ENCODE data around the gene CES3. TPM values are rescaled to one million over a fixed set of nuclear protein-coding genes. Genes with fewer than 3 reads are reported as not detected.
A peak's percentile ranks its signal among the peaks of the same experiment; 100 is the strongest.

CES3 gene
- total and polyA plus RNA-seq, 5 donors = 0.48 to 1.3 (median 0.89) TPM

DNA sequence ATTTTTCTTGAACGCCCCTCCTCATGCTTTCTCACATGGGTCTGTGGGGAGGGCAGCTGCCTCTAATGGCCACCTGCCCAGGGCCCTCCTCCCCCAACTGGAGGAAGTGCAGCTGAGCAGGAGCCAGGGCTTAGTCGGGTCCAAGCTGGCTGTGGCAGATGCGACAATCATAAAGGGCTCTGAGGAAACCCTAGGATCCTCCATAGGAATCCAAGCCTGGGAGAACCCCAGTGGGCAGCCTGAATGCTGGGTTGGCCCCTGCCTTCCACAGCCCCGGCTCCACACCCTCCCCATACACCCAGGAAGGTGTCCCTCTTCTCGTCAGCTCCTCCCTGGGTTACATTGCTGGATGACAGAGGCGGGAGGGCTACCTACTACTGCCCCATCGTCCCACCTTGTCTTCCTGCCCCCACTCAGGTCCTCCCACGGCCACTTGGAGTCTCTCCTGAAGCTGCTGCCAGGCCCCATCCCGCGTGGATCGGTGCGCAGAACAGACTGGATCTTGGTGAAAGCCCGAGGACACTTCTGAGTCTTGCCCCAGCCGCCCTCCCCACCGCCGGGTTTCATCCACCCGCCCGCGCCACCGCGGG is 52.3 kb downstream of the CES3 start:
- H3K27me3 ChIP-seq (ENCODE audit: control insufficient read depth, insufficient read depth) = no peaks in the 10 kb centered on the region
- peak in 2 of 3 donors; percentile 75 to 78 for DNase-seq

DNA sequence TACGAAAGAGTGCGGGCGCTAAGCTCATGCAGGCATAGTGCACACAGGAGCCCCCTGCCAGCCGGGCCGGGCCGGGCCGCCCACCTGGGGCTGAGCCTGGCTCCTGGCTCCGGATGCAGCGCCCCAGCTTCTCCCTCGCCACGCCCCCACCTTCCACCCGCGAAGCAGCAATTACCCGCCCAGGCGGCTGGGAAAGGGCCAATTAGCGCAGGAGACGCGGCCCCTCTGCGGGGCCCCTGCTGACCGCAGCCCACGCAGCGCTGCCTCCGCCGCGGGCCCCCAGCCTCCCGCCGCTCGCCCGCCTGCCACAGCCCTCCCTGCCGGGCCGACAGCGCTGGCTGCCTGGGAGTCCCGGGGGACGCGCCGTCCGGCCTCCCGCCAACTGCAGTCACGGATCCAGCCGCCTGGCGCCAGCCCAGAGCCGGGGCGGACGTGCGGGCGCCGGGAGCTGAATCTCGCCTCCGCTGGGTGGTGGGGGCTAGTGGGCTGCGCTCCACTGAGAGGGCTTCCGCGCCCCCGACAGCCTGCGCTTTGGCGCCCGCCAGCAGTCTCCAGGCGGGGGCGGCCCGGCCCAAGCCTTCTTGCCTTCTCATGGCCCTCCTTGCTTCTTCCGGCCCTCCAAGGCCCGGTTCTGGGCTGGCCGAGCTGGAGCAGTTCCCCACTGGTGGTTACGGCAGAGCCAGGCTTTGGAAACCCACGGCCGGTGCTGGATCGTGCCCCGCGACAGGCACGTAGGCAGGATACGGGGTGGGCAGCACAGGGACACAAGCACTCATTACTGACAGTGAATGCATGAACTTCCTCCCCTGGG is 53.0 kb downstream of the CES3 start:
- intact Hi-C loops (cut with DNase I) = no loop called here
- peak; percentile 84 to 97 (median 96) for DNase-seq

More for the DNA sequence above, 52.3 kb downstream of the CES3 start:
- peak in 1 of 2 donors; percentile 14 for ATAC-seq
- Histone ChIP-seq H3K4me1 (ENCODE audit: control insufficient read depth, insufficient read depth, low read length) (peaks cover 5% of the 10 kb centered on the region), H3K4me3 (ENCODE audit: low read length) (peak overlapping the region; percentile 36), H3K27ac (ENCODE audit: low read length) (no peak overlapping the region), H3K9me3 (ENCODE audit: control insufficient read depth, low read length) (no peaks in the 10 kb centered on the region)
- intact Hi-C loops (cut with DNase I) = no loop called here
- 9% methylated on average over 21 of the region's 21 CpGs for WGBS

DNA sequence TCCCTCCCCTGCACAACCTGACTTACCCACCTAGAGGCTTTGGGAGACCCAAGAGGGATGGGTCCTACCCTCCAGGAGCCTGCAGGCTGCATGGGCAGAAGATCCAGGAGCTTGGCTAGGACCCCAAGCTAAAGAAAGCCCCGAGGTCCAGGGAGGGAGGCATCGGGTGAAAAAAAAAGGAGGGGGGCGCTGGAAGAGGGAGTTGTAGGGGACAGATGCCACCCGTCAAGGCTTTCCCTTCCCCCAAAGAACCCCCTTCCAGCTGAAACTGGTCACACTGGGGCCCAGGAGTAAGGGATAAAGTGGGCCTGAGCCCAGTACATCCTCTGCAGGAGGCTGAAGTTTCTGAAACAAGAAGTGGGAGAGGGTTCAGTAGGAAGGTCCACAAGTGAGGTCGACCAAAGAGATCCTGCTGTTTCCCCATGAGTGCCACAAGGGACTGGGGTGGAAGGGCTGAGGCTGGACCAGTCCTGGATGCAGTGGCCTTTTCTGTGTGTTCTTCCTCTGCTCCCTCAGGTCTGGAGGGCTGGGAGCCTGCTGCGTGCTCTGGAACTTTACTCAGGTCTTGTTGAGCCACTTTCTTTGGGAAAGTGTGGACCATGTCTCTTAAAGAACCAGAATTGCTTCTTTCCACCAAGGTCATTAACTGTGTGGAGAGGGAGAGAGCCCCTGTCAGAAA is 53.7 kb downstream of the CES3 start:
- peaks cover 5% of the 10 kb centered on the region for H3K4me1 ChIP-seq (ENCODE audit: control insufficient read depth, insufficient read depth, low read length)
- peak overlapping the region; percentile 36 for H3K4me3 ChIP-seq (ENCODE audit: low read length)
- no peak for ATAC-seq
- H3K27me3 ChIP-seq (ENCODE audit: control insufficient read depth, insufficient read depth) = no peaks in the 10 kb centered on the region
- WGBS = 50% methylated on average over 6 of the region's 6 CpGs
- H3K9me3 ChIP-seq (ENCODE audit: control insufficient read depth, low read length) = no peaks in the 10 kb centered on the region
- H3K27ac ChIP-seq (ENCODE audit: low read length) = peak overlapping the region; percentile 59
- intact Hi-C loops (cut with DNase I) = no loop called here
- DNase-seq = no peak

More for the DNA sequence above, 53.0 kb downstream of the CES3 start:
- ATAC-seq = peak; percentile 89 to 93
- WGBS = under 1% methylated on average over 70 of the region's 70 CpGs
- no peaks in the 10 kb centered on the region for H3K9me3 ChIP-seq (ENCODE audit: control insufficient read depth, low read length)
- H3K27me3 ChIP-seq (ENCODE audit: control insufficient read depth, insufficient read depth) = no peaks in the 10 kb centered on the region
- peaks cover 5% of the 10 kb centered on the region for H3K4me1 ChIP-seq (ENCODE audit: control insufficient read depth, insufficient read depth, low read length)
- H3K4me3 ChIP-seq (ENCODE audit: low read length) = peak overlapping the region; percentile 36
- H3K27ac ChIP-seq (ENCODE audit: low read length) = peak overlapping the region; percentile 59

DNA sequence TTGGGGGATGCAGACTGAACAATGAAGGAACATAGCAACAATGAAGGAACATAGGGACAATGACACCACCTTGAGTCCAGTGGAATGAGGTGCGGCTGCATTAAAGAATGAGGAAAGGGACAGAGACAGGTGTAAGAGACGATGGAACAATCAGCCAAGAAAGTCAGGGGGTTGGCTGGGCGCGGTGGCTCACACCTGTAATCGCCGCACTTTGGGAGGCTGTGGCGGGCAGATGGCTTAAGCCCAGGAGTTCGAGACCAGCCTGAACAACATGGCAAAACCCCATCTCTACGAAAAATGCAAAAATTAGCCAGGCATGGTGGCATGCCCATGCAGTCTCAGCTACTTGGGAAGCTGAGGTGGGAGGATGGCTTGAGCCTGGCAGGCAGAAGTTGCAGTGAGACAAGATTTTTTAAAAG is 54.3 kb downstream of the CES3 start:
- H3K27me3 ChIP-seq (ENCODE audit: control insufficient read depth, insufficient read depth) = no peaks in the 10 kb centered on the region
- 96% methylated on average over 9 of the region's 9 CpGs for WGBS
- peaks cover 5% of the 10 kb centered on the region for H3K4me1 ChIP-seq (ENCODE audit: control insufficient read depth, insufficient read depth, low read length)
- ATAC-seq (no peak), DNase-seq (no peak)
- H3K27ac ChIP-seq (ENCODE audit: low read length) = no peak overlapping the region
- no peaks in the 10 kb centered on the region for H3K9me3 ChIP-seq (ENCODE audit: control insufficient read depth, low read length)
- no peak overlapping the region for H3K4me3 ChIP-seq (ENCODE audit: low read length)
- intact Hi-C loops (cut with DNase I) = no loop called here

DNA sequence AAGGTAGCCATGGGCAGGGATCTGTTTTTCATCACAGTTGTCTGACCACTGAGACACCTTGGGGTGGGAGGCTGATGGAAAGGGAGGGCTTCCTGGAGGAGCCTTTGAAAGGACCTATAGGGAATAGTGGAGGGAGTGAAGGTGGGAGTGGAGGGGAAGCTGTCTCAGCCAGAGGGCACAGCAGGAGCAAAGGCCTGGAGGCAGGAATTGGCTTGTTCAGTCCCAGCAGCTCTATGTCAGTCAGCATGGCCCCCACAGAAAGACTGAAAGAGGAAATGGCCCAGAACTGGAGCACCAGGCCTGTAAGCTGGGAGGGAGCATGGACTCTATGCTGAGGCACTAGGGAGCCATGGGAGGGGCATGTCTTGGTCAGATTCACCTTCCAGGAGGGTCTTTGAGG is 55.1 kb downstream of the CES3 start:
- intact Hi-C loops (cut with DNase I) = no loop called here
- Histone ChIP-seq H3K4me3 (ENCODE audit: low read length) (no peak overlapping the region), H3K27me3 (ENCODE audit: control insufficient read depth, insufficient read depth) (no peaks in the 10 kb centered on the region), H3K27ac (ENCODE audit: low read length) (no peak overlapping the region), H3K9me3 (ENCODE audit: control insufficient read depth, low read length) (no peaks in the 10 kb centered on the region), H3K4me1 (ENCODE audit: control insufficient read depth, insufficient read depth, low read length) (peaks cover 5% of the 10 kb centered on the region)
- DNase-seq (no peak), ATAC-seq (no peak)

DNA sequence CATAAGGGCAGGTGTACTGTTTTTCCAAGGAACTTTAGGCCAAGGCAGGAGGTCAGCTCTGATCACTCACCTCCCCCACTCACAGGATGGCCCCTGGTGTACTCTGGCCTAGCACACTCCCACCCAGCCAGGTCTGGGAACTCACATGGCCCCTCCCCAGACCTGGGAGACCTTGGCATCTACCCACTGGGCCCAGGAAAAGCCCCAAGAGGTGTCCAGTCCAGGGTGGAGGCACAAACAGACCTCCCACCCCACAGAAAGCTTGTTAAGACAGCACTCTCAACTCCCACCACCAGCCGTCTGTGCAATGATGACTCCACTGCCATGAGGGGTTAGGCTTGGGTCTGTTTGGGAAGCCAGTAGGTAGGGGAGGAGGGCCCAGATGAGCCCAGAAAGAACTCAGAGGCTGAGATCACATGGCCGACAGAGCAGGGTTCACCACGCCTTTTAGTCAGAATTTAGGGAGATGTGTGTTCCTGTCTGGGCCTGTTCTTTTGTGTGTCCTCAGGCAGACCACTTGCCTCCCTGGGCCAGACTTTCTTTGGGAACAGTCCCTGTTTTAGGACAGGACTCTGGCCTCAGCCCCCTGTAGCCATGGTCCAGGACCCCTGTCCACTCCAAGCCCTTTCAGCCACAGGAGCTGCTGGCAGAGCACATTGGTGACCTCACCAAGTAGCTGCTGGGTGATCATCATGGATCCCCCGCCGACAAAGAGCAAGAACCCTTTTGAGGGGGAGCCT is 55.8 kb downstream of the CES3 start:
- no peak overlapping the region for H3K4me3 ChIP-seq (ENCODE audit: low read length)
- WGBS = 75% methylated on average over 5 of the region's 5 CpGs
- H3K4me1 ChIP-seq (ENCODE audit: control insufficient read depth, insufficient read depth, low read length) = peaks cover 5% of the 10 kb centered on the region
- no peak overlapping the region for H3K27ac ChIP-seq (ENCODE audit: low read length)
- intact Hi-C loops (cut with DNase I) = no loop called here
- DNase-seq = no peak
- no peak for ATAC-seq
- H3K27me3 ChIP-seq (ENCODE audit: control insufficient read depth, insufficient read depth) = no peaks in the 10 kb centered on the region
- H3K9me3 ChIP-seq (ENCODE audit: control insufficient read depth, low read length) = no peaks in the 10 kb centered on the region

DNA sequence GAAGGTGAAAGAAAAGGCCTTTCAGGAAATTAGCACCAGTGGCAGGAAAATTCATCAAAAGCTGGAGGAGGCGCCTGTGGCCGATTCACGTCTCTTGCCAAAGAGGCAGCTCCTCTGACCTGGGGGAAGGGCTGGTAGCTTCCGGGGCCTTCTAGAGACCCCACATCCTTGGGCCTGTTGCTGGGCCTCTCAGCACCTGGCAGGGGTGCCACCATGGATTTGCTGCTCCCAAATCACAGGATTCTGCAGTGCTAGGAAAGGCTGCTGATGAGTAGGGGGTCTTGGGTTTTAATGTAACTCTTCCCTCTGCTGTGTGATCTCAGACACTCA is 56.3 kb downstream of the CES3 start:
- no peaks in the 10 kb centered on the region for H3K9me3 ChIP-seq (ENCODE audit: control insufficient read depth, low read length)
- no peak overlapping the region for H3K4me3 ChIP-seq (ENCODE audit: low read length)
- no peaks in the 10 kb centered on the region for H3K27me3 ChIP-seq (ENCODE audit: control insufficient read depth, insufficient read depth)
- no peak overlapping the region for H3K27ac ChIP-seq (ENCODE audit: low read length)
- ATAC-seq (no peak), DNase-seq (peak in 1 of 3 donors; percentile 6)
- peaks cover 5% of the 10 kb centered on the region for H3K4me1 ChIP-seq (ENCODE audit: control insufficient read depth, insufficient read depth, low read length)
- intact Hi-C loops (cut with DNase I) = no loop called here
- 73% methylated on average over 4 of the region's 4 CpGs for WGBS

DNA sequence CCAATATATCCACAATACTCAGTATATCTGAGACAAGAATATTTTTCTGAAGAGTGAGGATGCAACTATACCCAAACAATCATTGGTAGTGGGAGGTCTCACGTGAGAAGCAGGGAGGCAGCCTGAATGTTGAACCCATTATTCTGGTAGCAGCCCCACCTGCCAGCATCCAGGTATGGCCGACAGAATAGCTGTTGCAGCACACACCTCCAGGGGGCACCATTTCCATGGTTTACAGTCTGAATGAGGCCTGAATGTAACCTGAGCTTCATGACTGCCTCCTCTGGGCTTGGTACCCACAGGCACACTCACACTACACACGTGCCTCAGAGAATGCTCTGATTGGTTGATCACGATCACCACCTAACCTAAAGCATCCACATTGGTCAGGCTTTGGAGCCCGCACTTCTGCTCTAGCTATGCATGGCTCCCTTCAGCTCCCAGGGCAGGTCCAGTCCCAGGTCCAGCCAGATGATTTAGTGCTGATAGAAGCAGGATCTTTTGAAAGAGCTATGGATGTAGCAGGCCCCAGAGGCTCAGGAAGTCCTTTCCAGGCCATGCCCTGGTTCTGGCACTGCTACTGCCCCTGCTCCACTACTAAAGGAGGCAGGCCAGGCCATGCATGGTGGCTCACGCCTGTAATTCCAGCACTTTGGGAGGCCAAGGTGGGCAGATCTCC is 56.9 kb downstream of the CES3 start:
- intact Hi-C loops (cut with DNase I) = no loop called here
- WGBS = 52% methylated on average over 6 of the region's 6 CpGs
- H3K27ac ChIP-seq (ENCODE audit: low read length) = no peak overlapping the region
- ATAC-seq (peak; percentile 18 to 23), DNase-seq (peak in 2 of 3 donors; percentile 19 to 80)
- no peaks in the 10 kb centered on the region for H3K27me3 ChIP-seq (ENCODE audit: control insufficient read depth, insufficient read depth)
- peaks cover 5% of the 10 kb centered on the region for H3K4me1 ChIP-seq (ENCODE audit: control insufficient read depth, insufficient read depth, low read length)
- H3K9me3 ChIP-seq (ENCODE audit: control insufficient read depth, low read length) = no peaks in the 10 kb centered on the region
- no peak overlapping the region for H3K4me3 ChIP-seq (ENCODE audit: low read length)

DNA sequence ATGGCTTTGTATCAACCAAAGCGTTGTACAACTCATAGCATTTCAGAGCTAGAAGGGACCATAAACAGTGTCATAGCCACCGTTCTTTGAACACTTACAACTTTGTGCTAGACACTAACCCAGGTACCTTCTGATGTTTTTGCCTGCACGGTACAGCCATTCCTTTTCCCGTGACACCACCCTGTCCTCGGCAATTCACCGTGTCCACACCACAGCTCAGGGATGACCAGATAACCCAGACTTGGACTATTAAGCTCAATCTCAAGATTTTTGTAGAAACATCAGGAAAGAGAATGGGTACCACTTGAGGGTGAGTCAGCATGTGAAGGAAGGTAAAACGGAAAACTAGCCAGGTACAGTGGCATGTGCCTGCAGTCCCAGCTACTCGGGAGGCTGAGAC is 58.1 kb downstream of the CES3 start:
- no peaks in the 10 kb centered on the region for H3K9me3 ChIP-seq (ENCODE audit: control insufficient read depth, low read length)
- H3K27me3 ChIP-seq (ENCODE audit: control insufficient read depth, insufficient read depth) = no peaks in the 10 kb centered on the region
- DNase-seq (no peak), ATAC-seq (no peak)
- intact Hi-C loops (cut with DNase I) = no loop called here
- peaks cover 5% of the 10 kb centered on the region for H3K4me1 ChIP-seq (ENCODE audit: control insufficient read depth, insufficient read depth, low read length)
- H3K4me3 ChIP-seq (ENCODE audit: low read length) = no peak overlapping the region
- WGBS = 89% methylated on average over 8 of the region's 8 CpGs
- H3K27ac ChIP-seq (ENCODE audit: low read length) = no peak overlapping the region

DNA sequence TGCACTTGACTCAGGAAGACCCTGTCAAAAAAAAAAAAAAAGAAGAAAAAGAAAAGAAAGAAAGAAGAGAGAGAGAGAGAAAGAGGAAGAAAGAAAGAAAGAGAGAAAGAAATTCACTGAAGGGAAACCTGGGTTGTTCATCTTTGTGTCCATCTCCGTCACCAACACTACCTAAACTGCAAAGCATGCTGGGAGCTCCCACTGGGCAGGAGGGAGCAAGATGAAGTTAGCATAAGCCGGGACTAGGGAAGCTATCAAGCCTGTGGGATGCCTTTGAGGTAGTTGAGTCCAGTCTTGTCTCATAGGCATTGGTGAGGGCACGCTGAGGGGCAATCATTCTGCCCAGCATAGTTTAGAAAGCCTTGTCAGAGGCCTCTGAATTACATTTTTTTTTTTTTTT is 60.3 kb downstream of the CES3 start:
- Histone ChIP-seq H3K27ac (ENCODE audit: low read length) (no peak overlapping the region), H3K27me3 (ENCODE audit: control insufficient read depth, insufficient read depth) (no peaks in the 10 kb centered on the region), H3K9me3 (ENCODE audit: control insufficient read depth, low read length) (no peaks in the 10 kb centered on the region), H3K4me1 (ENCODE audit: control insufficient read depth, insufficient read depth, low read length) (no peaks in the 10 kb centered on the region), H3K4me3 (ENCODE audit: low read length) (no peak overlapping the region)
- DNase-seq (no peak), ATAC-seq (no peak)
- WGBS = 87% methylated on average over 3 of the region's 3 CpGs
- intact Hi-C loops (cut with DNase I) = no loop called here

All from right cardiac atrium (tissue), 5 donors.